H1 (cell line): Measurements from ENCODE around the gene ZNF333.

ENCODE experiments used
- CEBPB ChIP-seq: IDR thresholded peaks from 2 replicates; pipeline ENCODE4 v1.6.1; 2012; ENCODE audit warnings: low read depth, low read length
- CTCF ChIP-seq, 3 experiments: IDR thresholded peaks; 1 replicate in 2 of 3; 2 replicates in 1 of 3; pipeline versions ENCODE4 v1.5.1 to v1.6.1; 2011; ENCODE audit warnings: low read length in 3 of 3, mild to moderate bottlenecking in 3 of 3, inconsistent platforms in 2 of 3, low read depth in 1 of 3, moderate library complexity in 1 of 3; ENCODE audit not compliant: insufficient read depth in 1 of 3; ENCODE audit errors: control extremely low read depth in 1 of 3
- SIRT6 ChIP-seq: IDR thresholded peaks from one replicate; pipeline ENCODE4 v1.7.1; 2012; ENCODE audit warnings: low read length, inconsistent platforms
- TAF1 ChIP-seq: IDR thresholded peaks from 2 replicates; pipeline ENCODE4 v1.6.1; 2011; ENCODE audit warnings: mild to moderate bottlenecking, low read depth, low read length

GRCh38 chr19:14689598-14690503 lies at the start of gene ZNF333:
- TF ChIP-seq SIRT6 (no peak), CEBPB (no peak), TAF1 (peak; percentile 76), CTCF (IDR thresholded peaks at IDR 0.05; ENCODE audit: control extremely low read depth in 1 of 3, insufficient read depth in 1 of 3, low read depth in 1 of 3, low read length in 3 of 3) (no peak)
